Measurements from ENCODE around the gene EMC1. TPM values are rescaled to one million over a fixed set of nuclear protein-coding genes. Genes with fewer than 3 reads are reported as not detected.

Gene EMC1
- total RNA-seq, 2 experiments from 2014 or later: 41.3 to 50.1 TPM

GRCh38 chr1:19208710-19209438 is 42.5 kb downstream of the EMC1 start:
- Histone ChIP-seq H3K27ac (ENCODE audit: low read depth, low read length, poor library complexity, severe bottlenecking) (peak overlapping the region; percentile 78), H3K9me2 (ENCODE audit: insufficient read depth, low read length) (no peaks in the 10 kb centered on the region), H4K20me1 (ENCODE audit: insufficient read depth, low read length) (peaks cover 34% of the 10 kb centered on the region), H3K36me3 (ENCODE audit: insufficient read depth, low read length) (peaks cover 48% of the 10 kb centered on the region), H3K9me3 (ENCODE audit: low read length) (no peaks in the 10 kb centered on the region), H3K79me2 (ENCODE audit: insufficient read depth, low read depth, low read length) (peaks cover 96% of the 10 kb centered on the region), H2AFZ (ENCODE audit: low read length) (no peak overlapping the region; the same call in 1 of the 2 replicates), H3K4me2 (ENCODE audit: low read length) (peak overlapping the region; percentile 90), H3K4me1 (ENCODE audit: insufficient read depth, low read length, poor library complexity, severe bottlenecking) (peaks cover 57% of the 10 kb centered on the region), H3K4me3 (ENCODE audit: low read depth, low read length, poor library complexity, severe bottlenecking) (peak overlapping the region; percentile 92)
- ChIA-PET POLR2A (interaction anchor here (0.6 to 1.2 kb wide), 2 partner anchors 37 to 43 kb away, joined by 4 to 6 read pairs; partner anchors contain the start of genes EMC1 and MRTO4), CTCF (ENCODE audit: unreplicated experiment) (no interaction called here)
- TF ChIP-seq EZH2phosphoT487 (IDR thresholded peaks at IDR 0.05; ENCODE audit: borderline replicate concordance, low read depth, low read length) (no peak), CTCF (conservative IDR thresholded peaks at IDR 0.05; ENCODE audit: low read length) (no peak)
- intact Hi-C loops (cut with micrococcal nuclease; ENCODE audit: unreplicated experiment): no loop called here
- BruUV-seq (replicated peaks): TSS peak; percentile 59
- DNase-seq (ENCODE audit: low spot score): no peak

- TF ChIP-seq EZH2phosphoT487 (IDR thresholded peaks at IDR 0.05; ENCODE audit: borderline replicate concordance, low read depth, low read length): no peak
- no peak for TF ChIP-seq CTCF (conservative IDR thresholded peaks at IDR 0.05; ENCODE audit: low read length)
- Histone ChIP-seq H3K36me3 (ENCODE audit: insufficient read depth, low read length) (peaks cover 39% of the 10 kb centered on the region; the same call in 1 of the 2 replicates), H3K9me2 (ENCODE audit: insufficient read depth, low read length) (no peaks in the 10 kb centered on the region), H2AFZ (ENCODE audit: low read length) (no peak overlapping the region), H3K4me2 (ENCODE audit: low read length) (peak overlapping the region; percentile 11; the same call in 1 of the 2 replicates), H3K4me3 (ENCODE audit: low read depth, low read length, poor library complexity, severe bottlenecking) (no peak overlapping the region), H3K4me1 (ENCODE audit: insufficient read depth, low read length, poor library complexity, severe bottlenecking) (peaks cover 42% of the 10 kb centered on the region), H3K9me3 (ENCODE audit: low read length) (no peaks in the 10 kb centered on the region), H3K79me2 (ENCODE audit: insufficient read depth, low read depth, low read length) (peaks cover 96% of the 10 kb centered on the region), H3K27ac (ENCODE audit: low read depth, low read length, poor library complexity, severe bottlenecking) (no peak overlapping the region), H4K20me1 (ENCODE audit: insufficient read depth, low read length) (peaks cover 33% of the 10 kb centered on the region)
- BruUV-seq (replicated peaks): no TSS peak
- ChIA-PET CTCF (ENCODE audit: unreplicated experiment) (no interaction called here), POLR2A (interaction anchor here (1.4 kb wide), 1 partner anchor 11 kb away, joined by 4 read pairs; no protein-coding TSS in a partner anchor)
- no peak for DNase-seq (ENCODE audit: low spot score)
- intact Hi-C loops (cut with micrococcal nuclease; ENCODE audit: unreplicated experiment): no loop called here
Observed at GRCh38 chr1:19206947-19207346, 44.4 kb downstream of the EMC1 start.

- Histone ChIP-seq H4K20me1 (ENCODE audit: insufficient read depth, low read length) (peaks cover 34% of the 10 kb centered on the region), H3K4me1 (ENCODE audit: insufficient read depth, low read length, poor library complexity, severe bottlenecking) (peaks cover 34% of the 10 kb centered on the region), H2AFZ (ENCODE audit: low read length) (no peak overlapping the region), H3K9me3 (ENCODE audit: low read length) (no peaks in the 10 kb centered on the region), H3K79me2 (ENCODE audit: insufficient read depth, low read depth, low read length) (peaks cover 96% of the 10 kb centered on the region), H3K36me3 (ENCODE audit: insufficient read depth, low read length) (peaks cover 49% of the 10 kb centered on the region; the same call in 1 of the 2 replicates), H3K4me2 (ENCODE audit: low read length) (peak overlapping the region; percentile 14; the same call in 1 of the 2 replicates), H3K9me2 (ENCODE audit: insufficient read depth, low read length) (no peaks in the 10 kb centered on the region), H3K27ac (ENCODE audit: low read depth, low read length, poor library complexity, severe bottlenecking) (no peak overlapping the region), H3K4me3 (ENCODE audit: low read depth, low read length, poor library complexity, severe bottlenecking) (no peak overlapping the region)
- ChIA-PET CTCF (ENCODE audit: unreplicated experiment) (no interaction called here), POLR2A (interaction anchor here (0.7 to 1.4 kb wide), 3 partner anchors 9 to 125 kb away, joined by 3 to 4 read pairs (median 3); no protein-coding TSS in a partner anchor)
- no peak for DNase-seq (ENCODE audit: low spot score)
- intact Hi-C loops (cut with micrococcal nuclease; ENCODE audit: unreplicated experiment): no loop called here
- no TSS peak for BruUV-seq (replicated peaks)
- TF ChIP-seq EZH2phosphoT487 (IDR thresholded peaks at IDR 0.05; ENCODE audit: borderline replicate concordance, low read depth, low read length) (no peak), CTCF (conservative IDR thresholded peaks at IDR 0.05; ENCODE audit: low read length) (no peak)
Observed at GRCh38 chr1:19205845-19206244, 45.5 kb downstream of the EMC1 start.

Measured in OCI-LY7 (cell line).